Measurements from ENCODE around the gene COX5A.

GRCh38 chr15:74878273-74878672, 59.6 kb downstream of the COX5A start:
- TF ChIP-seq POLR2A (IDR thresholded peaks at IDR 0.05) (no peak), CTCF (IDR thresholded peaks at IDR 0.05) (no peak)
